Liver (tissue), 9 donors: Measurements from ENCODE around the gene PIKFYVE. TPM values are rescaled to one million over a fixed set of nuclear protein-coding genes. Genes with fewer than 3 reads are reported as not detected.

Experiments used
- DNase-seq: peaks from one replicate; pipeline ENCODE4 v3.0.0-alpha.2; 2017; ENCODE audit warnings: low spot score
- H3K27ac ChIP-seq, 2 donors: one replicate each; pipeline ENCODE4 v1.7.0; 2013; ENCODE audit warnings: inconsistent platforms in 2 of 2, low read length in 2 of 2, control low read depth in 1 of 2, low read depth in 1 of 2, mild to moderate bottlenecking in 1 of 2
- H3K27me3 ChIP-seq, 4 donors: one replicate each; pipeline versions ENCODE4 v1.6.1 to v1.7.0; 2013; ENCODE audit warnings: low read length in 3 of 4, inconsistent platforms in 1 of 4, mild to moderate bottlenecking in 1 of 4, moderate library complexity in 1 of 4; ENCODE audit not compliant: control insufficient read depth in 4 of 4, insufficient read depth in 4 of 4
- H3K36me3 ChIP-seq, 4 donors: one replicate each; pipeline versions ENCODE4 v1.6.1 to v1.7.0; 2013; ENCODE audit warnings: low read length in 3 of 4, mild to moderate bottlenecking in 3 of 4, low read depth in 1 of 4, moderate library complexity in 1 of 4; ENCODE audit not compliant: control insufficient read depth in 4 of 4, insufficient read depth in 3 of 4
- H3K4me1 ChIP-seq, 4 donors: one replicate each; pipeline versions ENCODE4 v1.6.1 to v1.7.0; 2013; ENCODE audit warnings: low read length in 3 of 4, mild to moderate bottlenecking in 3 of 4, moderate library complexity in 1 of 4; ENCODE audit not compliant: control insufficient read depth in 4 of 4, insufficient read depth in 4 of 4
- H3K4me3 ChIP-seq, 3 donors: one replicate each; pipeline versions ENCODE4 v1.6.1 to v1.7.0; 2013; ENCODE audit warnings: low read length in 3 of 3, control low read depth in 1 of 3, low read depth in 1 of 3, mild to moderate bottlenecking in 1 of 3
- H3K9ac ChIP-seq, 2 donors: one replicate each; pipeline ENCODE4 v1.7.0; 2013; ENCODE audit warnings: low read length in 2 of 2, mild to moderate bottlenecking in 2 of 2, moderate library complexity in 2 of 2, control low read depth in 1 of 2, low read depth in 1 of 2
- H3K9me3 ChIP-seq, 4 donors: one replicate each; pipeline versions ENCODE4 v1.6.1 to v1.7.0; 2013; ENCODE audit warnings: low read length in 3 of 4; ENCODE audit not compliant: control insufficient read depth in 4 of 4
- ATF3 ChIP-seq: IDR thresholded peaks from 2 replicates; pipeline ENCODE4 v1.6.1; 2016; ENCODE audit warnings: antibody characterized with exemption
- CTCF ChIP-seq: fragments of 150-350 bp; IDR thresholded peaks from 2 replicates; pipeline ENCODE4 v1.5.1; 2017; ENCODE audit warnings: improper control_type of control experiment, low read depth, low read length; ENCODE audit not compliant: missing input control
- EGR1 ChIP-seq, 2 donors: IDR thresholded peaks; 2 replicates each; pipeline ENCODE4 v1.6.1; 2016 to 2018; ENCODE audit warnings: antibody characterized with exemption in 2 of 2, low read depth in 2 of 2
- FOXA1 ChIP-seq: IDR thresholded peaks from 2 replicates; pipeline ENCODE4 v1.6.1; 2016; ENCODE audit warnings: antibody characterized with exemption
- FOXA2 ChIP-seq: IDR thresholded peaks from 2 replicates; pipeline ENCODE4 v1.6.1; 2016; ENCODE audit warnings: antibody characterized with exemption
- GABPA ChIP-seq, 2 donors: IDR thresholded peaks in 1 of 2; conservative IDR thresholded peaks in 1 of 2; 2 replicates each; pipeline ENCODE4 v1.6.1; 2016; ENCODE audit warnings: antibody characterized with exemption in 2 of 2, mild to moderate bottlenecking in 1 of 2, moderate library complexity in 1 of 2
- HNF4A ChIP-seq, 2 donors: conservative IDR thresholded peaks; 2 replicates each; pipeline ENCODE4 v1.6.1; 2016; ENCODE audit warnings: antibody characterized with exemption in 2 of 2, mild to moderate bottlenecking in 2 of 2
- HNF4G ChIP-seq: IDR thresholded peaks from 2 replicates; pipeline ENCODE4 v1.6.1; 2016; ENCODE audit warnings: antibody characterized with exemption
- JUND ChIP-seq, 2 donors: IDR thresholded peaks; 2 replicates each; pipeline ENCODE4 v1.6.1; 2016; ENCODE audit warnings: antibody characterized with exemption in 2 of 2
- MAX ChIP-seq: IDR thresholded peaks from 2 replicates; pipeline ENCODE4 v1.6.1; 2016; ENCODE audit warnings: antibody characterized with exemption
- NR2F2 ChIP-seq: IDR thresholded peaks from 2 replicates; pipeline ENCODE4 v1.6.1; 2016; ENCODE audit warnings: antibody characterized with exemption
- RAD21 ChIP-seq, 2 donors: IDR thresholded peaks; 2 replicates each; pipeline ENCODE4 v1.6.1; 2016; ENCODE audit warnings: antibody characterized with exemption in 2 of 2, mild to moderate bottlenecking in 2 of 2
- REST ChIP-seq: IDR thresholded peaks from 2 replicates; pipeline ENCODE4 v1.6.1; 2016; ENCODE audit warnings: antibody characterized with exemption, mild to moderate bottlenecking
- RXRA ChIP-seq, 2 donors: IDR thresholded peaks; 2 replicates each; pipeline ENCODE4 v1.6.1; 2017 to 2018; ENCODE audit warnings: antibody characterized with exemption in 2 of 2, mild to moderate bottlenecking in 1 of 2
- SP1 ChIP-seq: IDR thresholded peaks from 2 replicates; pipeline ENCODE4 v1.6.1; 2018; ENCODE audit warnings: antibody characterized with exemption, mild to moderate bottlenecking
- TAF1 ChIP-seq: conservative IDR thresholded peaks from 2 replicates; pipeline ENCODE4 v1.6.1; 2016; ENCODE audit warnings: antibody characterized with exemption, mild to moderate bottlenecking
- YY1 ChIP-seq: IDR thresholded peaks from 2 replicates; pipeline ENCODE4 v1.6.1; 2016; ENCODE audit warnings: antibody characterized with exemption, mild to moderate bottlenecking
- WGBS: extraction: QIAGEN DNeasy Blood & Tissue Kit; methylation state at CpG from one replicate; pipeline ENCODE4 v1.1.7; 2013; 5-methylcytosine and 5-hydroxymethylcytosine counted together
- polyA plus RNA-seq, 2 donors: library from polyadenylated mRNA; stranded (reverse) in 1 of 2; unstranded in 1 of 2; fragments of 200-250 nt in 1 of 2; fragments of >200 nt in 1 of 2; fragmentation: Nextera tagmentation in 1 of 2; extraction: Ambion mirVana in 1 of 2; gene quantifications; one replicate each; pipeline versions ENCODE4 v1.2.1 to v1.2.3, GENCODE V29; 2013 to 2015
- total RNA-seq, 2 donors: library from RNA; depleted of rRNA; stranded (reverse); fragments of >200 nt; gene quantifications; one replicate each; pipeline ENCODE4 v1.2.3, GENCODE V29; 2014
- donor health status: healthy.
- donor health status: healthy.
- donor health status: healthy.
- donor health status: healthy.
- donor health status: healthy.

PIKFYVE gene
- total and polyA plus RNA-seq, 4 donors = 3.5 to 23.1 (median 9.1) TPM

GRCh38 chr2:208251098-208251497 lies 15.0 kb upstream of the PIKFYVE start:
- Histone ChIP-seq H3K27me3 (no peaks in the 10 kb centered on the region), H3K4me1 (peaks cover 7 to 78% (median 75%) of the 10 kb centered on the region in 4 donors), H3K36me3 (peaks cover 0 to 18% (median 8%) of the 10 kb centered on the region in 4 donors), H3K27ac (peak overlapping the region; percentile 72 to 86), H3K9ac (peak overlapping the region; percentile 11 to 42), H3K4me3 (peak overlapping the region in 1 of 3 donors; percentile 6), H3K9me3 (no peaks in the 10 kb centered on the region)
- WGBS = 55% methylated on average over 4 of the region's 4 CpGs
- DNase-seq = no peak
- TF ChIP-seq REST = no peak
- TF ChIP-seq SP1 = no peak
- no peak for TF ChIP-seq HNF4G
- TF ChIP-seq FOXA2 = no peak
- TF ChIP-seq JUND (IDR thresholded peaks at IDR 0.05) = no peak
- TF ChIP-seq TAF1 = no peak
- TF ChIP-seq RAD21 (IDR thresholded peaks at IDR 0.05) = no peak
- TF ChIP-seq RXRA (IDR thresholded peaks at IDR 0.05) = no peak
- TF ChIP-seq FOXA1 = no peak
- TF ChIP-seq YY1 = no peak
- no peak for TF ChIP-seq ATF3
- TF ChIP-seq EGR1 (IDR thresholded peaks at IDR 0.05; ENCODE audit: low read depth in 2 of 2) = no peak
- no peak for TF ChIP-seq GABPA (IDR thresholded peaks at IDR 0.05 in 1 of 2, conservative IDR thresholded peaks at IDR 0.05 in 1 of 2)
- TF ChIP-seq NR2F2 = no peak
- TF ChIP-seq CTCF = no peak
- no peak for TF ChIP-seq MAX

- peaks cover 0 to 12% (median 5%) of the 10 kb centered on the region in 4 donors for H3K36me3 ChIP-seq
- H3K9ac ChIP-seq = peak overlapping the region; percentile 57 to 85
- no peaks in the 10 kb centered on the region for H3K27me3 ChIP-seq
- H3K9me3 ChIP-seq = no peaks in the 10 kb centered on the region
- H3K27ac ChIP-seq = peak overlapping the region; percentile 81 to 86
- peak overlapping the region; percentile 80 to 93 (median 82) for H3K4me3 ChIP-seq
- H3K4me1 ChIP-seq = peaks cover 2 to 70% (median 62%) of the 10 kb centered on the region in 4 donors
- TF ChIP-seq MAX = no peak
- TF ChIP-seq RAD21 (IDR thresholded peaks at IDR 0.05) = no peak
- TF ChIP-seq HNF4A (conservative IDR thresholded peaks at IDR 0.05) = peak in 1 of 2 donors; percentile 26
- peak in 1 of 2 donors; percentile 18 for TF ChIP-seq RXRA (IDR thresholded peaks at IDR 0.05)
- TF ChIP-seq ATF3 = no peak
- no peak for DNase-seq
- WGBS = 49% methylated on average over 3 of the region's 3 CpGs
Observed at GRCh38 chr2:208252716-208253492, 13.2 kb upstream of the PIKFYVE start.
